Neural cell (in vitro differentiated cells): Measurements from ENCODE around the gene CHADL. TPM values are rescaled to one million over a fixed set of nuclear protein-coding genes. Genes with fewer than 3 reads are reported as not detected.

ENCODE experiments used
- H2AFZ ChIP-seq: fragments of 200-600, 300-800 bp; sonication (generic), shearing (Covaris generic); 2 replicates; pipeline ENCODE4 v1.6.0; 2014; ENCODE audit warnings: low read depth, mild to moderate bottlenecking, antibody characterized with exemption, low read length, moderate library complexity
- H3F3A ChIP-seq: fragments of 200-600 bp; shearing (Covaris generic); 2 replicates; pipeline ENCODE4 v1.6.1; 2016; ENCODE audit warnings: mild to moderate bottlenecking, moderate library complexity, mixed read lengths, antibody characterized with exemption, low read length; ENCODE audit not compliant: insufficient read depth, poor library complexity, severe bottlenecking
- H3K27ac ChIP-seq: fragments of 200-600, 300-800 bp; sonication (generic), shearing (Covaris generic); 2 replicates; pipeline ENCODE4 v1.5.1; 2014; ENCODE audit warnings: mild to moderate bottlenecking, low read length, moderate library complexity
- H3K27me3 ChIP-seq: fragments of 300-800, 200-600 bp; sonication (generic), shearing (Covaris generic); 2 replicates; pipeline ENCODE4 v1.6.0; 2014; ENCODE audit warnings: mild to moderate bottlenecking, low read depth, low read length, moderate library complexity; ENCODE audit not compliant: insufficient read depth
- H3K36me3 ChIP-seq: fragments of 300-800, 200-600 bp; sonication (generic), shearing (Covaris generic); 2 replicates; pipeline ENCODE4 v1.5.1; 2014; ENCODE audit warnings: mild to moderate bottlenecking, antibody characterized with exemption, low read length, moderate library complexity; ENCODE audit not compliant: insufficient read depth
- H3K4me2 ChIP-seq: fragments of 300-800, 200-600 bp; sonication (generic), shearing (Covaris generic); 2 replicates; pipeline ENCODE4 v1.6.0; 2014; ENCODE audit warnings: mild to moderate bottlenecking, low read length
- H3K4me3 ChIP-seq: fragments of 300-800, 200-600 bp; sonication (generic), shearing (Covaris generic); 2 replicates; pipeline ENCODE4 v1.5.1; 2014; ENCODE audit warnings: mild to moderate bottlenecking, low read length, moderate library complexity
- H3K79me2 ChIP-seq: fragments of 200-600 bp; shearing (Covaris generic); replicated peaks from 2 replicates; pipeline ENCODE4 v1.6.0; 2014; ENCODE audit warnings: mild to moderate bottlenecking, low read length, moderate library complexity; ENCODE audit not compliant: insufficient read depth
- H3K9ac ChIP-seq: fragments of 300-800, 200-600 bp; sonication (generic), shearing (Covaris generic); 2 replicates; pipeline ENCODE4 v1.6.1; 2016; ENCODE audit warnings: mild to moderate bottlenecking, low read length, mixed read lengths
- H3K9me2 ChIP-seq: fragments of 200-600 bp; shearing (Covaris generic); 2 replicates; pipeline ENCODE4 v1.6.1; 2016; ENCODE audit warnings: mild to moderate bottlenecking, low read length, mixed read lengths; ENCODE audit not compliant: insufficient read depth
- H3K9me3 ChIP-seq: fragments of 200-600, 300-800 bp; sonication (generic), shearing (Covaris generic); 2 replicates; pipeline ENCODE4 v1.6.1; 2016; ENCODE audit warnings: mild to moderate bottlenecking, mixed run types, low read length, moderate library complexity, mixed read lengths
- H4K20me1 ChIP-seq: fragments of 200-600 bp; shearing (Covaris generic); 2 replicates; pipeline ENCODE4 v1.6.1; 2016; ENCODE audit warnings: mild to moderate bottlenecking, mixed run types; ENCODE audit not compliant: insufficient read depth
- EP300 ChIP-seq: fragments of 450-650 bp; conservative IDR thresholded peaks from 2 replicates; pipeline ENCODE4 v1.6.1; 2014; ENCODE audit warnings: antibody characterized with exemption, mild to moderate bottlenecking, moderate library complexity; ENCODE audit not compliant: poor library complexity, severe bottlenecking
- EZH2 ChIP-seq: fragments of 200-600, 300-800 bp; shearing (Covaris generic), sonication (generic); IDR thresholded peaks from 2 replicates; pipeline ENCODE4 v1.6.1; 2014; ENCODE audit warnings: antibody characterized with exemption, low read length, borderline replicate concordance, mild to moderate bottlenecking; ENCODE audit not compliant: insufficient read depth, poor library complexity, severe bottlenecking
- MXI1 ChIP-seq: fragments of 450-650 bp; conservative IDR thresholded peaks from 2 replicates; pipeline ENCODE4 v1.6.1; 2014; ENCODE audit warnings: antibody characterized with exemption, mild to moderate bottlenecking; ENCODE audit not compliant: poor library complexity, severe bottlenecking
- POLR2AphosphoS5 ChIP-seq: IDR thresholded peaks from 2 replicates; pipeline ENCODE4 v1.6.1; 2012
- RAD21 ChIP-seq: fragments of 450-650 bp; conservative IDR thresholded peaks from 2 replicates; pipeline ENCODE4 v1.6.1; 2014; ENCODE audit warnings: antibody characterized with exemption, mild to moderate bottlenecking, moderate library complexity
- SMC3 ChIP-seq: fragments of 450-650 bp; conservative IDR thresholded peaks from 2 replicates; pipeline ENCODE4 v1.6.1; 2014; ENCODE audit warnings: antibody characterized with exemption, mild to moderate bottlenecking, moderate library complexity; ENCODE audit not compliant: poor library complexity
- TAF1 ChIP-seq: IDR thresholded peaks from 2 replicates; pipeline ENCODE4 v1.6.1; 2012; ENCODE audit warnings: low read depth
- polyA plus RNA-seq: library from polyadenylated mRNA; depleted of rRNA; stranded (reverse); fragments of >200 nt; gene quantifications from 2 replicates; pipeline ENCODE4 v1.2.3, GENCODE V29; 2014
- TF ChIP-seq, protein P1 (sequence below): fragments of 450-650 bp; IDR thresholded peaks from 2 replicates; pipeline ENCODE4 v1.5.1; 2014; ENCODE audit warnings: antibody characterized with exemption, mild to moderate bottlenecking, moderate library complexity; ENCODE audit not compliant: poor library complexity, severe bottlenecking
- TF ChIP-seq, protein P2 (sequence below): IDR thresholded peaks from 2 replicates; pipeline ENCODE4 v1.6.1; 2012; ENCODE audit warnings: borderline replicate concordance

The CHADL gene
- polyA plus RNA-seq, 1 donor from 2014 or later: 0.22 TPM

DNA sequence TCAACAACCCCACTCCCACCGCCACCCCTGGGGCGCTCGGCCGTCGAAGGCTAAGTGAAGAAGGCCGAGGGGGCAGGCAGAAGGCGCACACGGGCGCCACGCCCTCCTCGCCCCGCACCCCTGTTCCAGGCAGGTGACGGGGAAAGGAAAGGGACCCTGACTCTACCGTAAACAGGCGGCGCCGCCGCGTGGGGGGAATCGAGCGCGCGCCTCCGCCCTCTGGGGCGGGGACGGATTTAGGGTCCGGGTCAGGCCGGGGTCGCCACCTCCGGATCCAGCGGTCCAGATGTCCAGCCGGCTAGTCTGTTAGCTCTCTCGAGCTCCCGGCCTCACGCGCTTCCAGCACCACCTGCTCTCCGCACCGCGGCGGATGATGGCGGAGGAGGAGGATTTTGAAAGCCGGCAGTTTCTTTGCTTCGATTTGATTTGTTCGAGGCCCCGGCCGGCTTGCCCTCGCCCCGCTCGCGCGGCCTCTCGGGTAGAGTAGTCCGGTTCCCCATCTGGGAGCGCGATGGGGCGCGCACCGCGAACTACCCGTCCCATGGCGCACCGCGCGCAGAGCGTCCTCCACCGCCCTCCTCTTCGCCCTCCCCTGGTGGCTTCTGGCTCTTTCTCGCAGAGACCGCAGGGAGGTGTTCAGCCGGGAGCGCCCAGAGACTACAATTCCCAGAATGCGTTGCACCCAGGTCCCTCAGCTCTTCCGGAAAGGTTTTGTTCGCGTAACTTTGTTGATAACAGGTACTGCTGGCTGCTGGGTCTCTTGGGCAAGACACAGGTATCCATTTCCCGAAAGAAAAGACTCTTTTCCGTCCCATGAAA is 45.3 kb upstream of the CHADL start, which contains the start of gene RANGAP1:
Gene RANGAP1 (minus strand): TSS at position 368 of the 819 bp plus-strand sequence. CDS start 5,143 bp downstream, outside the sequence.
- no peak for TF ChIP-seq EZH2
- peak; percentile 100 for TF ChIP-seq MXI1
- TF ChIP-seq POLR2AphosphoS5: peak; percentile 85
- peak; percentile 49 for TF ChIP-seq SMC3
- peak; percentile 23 for TF ChIP-seq EP300
- no peak for TF ChIP-seq TAF1
- TF ChIP-seq, protein P1, sequence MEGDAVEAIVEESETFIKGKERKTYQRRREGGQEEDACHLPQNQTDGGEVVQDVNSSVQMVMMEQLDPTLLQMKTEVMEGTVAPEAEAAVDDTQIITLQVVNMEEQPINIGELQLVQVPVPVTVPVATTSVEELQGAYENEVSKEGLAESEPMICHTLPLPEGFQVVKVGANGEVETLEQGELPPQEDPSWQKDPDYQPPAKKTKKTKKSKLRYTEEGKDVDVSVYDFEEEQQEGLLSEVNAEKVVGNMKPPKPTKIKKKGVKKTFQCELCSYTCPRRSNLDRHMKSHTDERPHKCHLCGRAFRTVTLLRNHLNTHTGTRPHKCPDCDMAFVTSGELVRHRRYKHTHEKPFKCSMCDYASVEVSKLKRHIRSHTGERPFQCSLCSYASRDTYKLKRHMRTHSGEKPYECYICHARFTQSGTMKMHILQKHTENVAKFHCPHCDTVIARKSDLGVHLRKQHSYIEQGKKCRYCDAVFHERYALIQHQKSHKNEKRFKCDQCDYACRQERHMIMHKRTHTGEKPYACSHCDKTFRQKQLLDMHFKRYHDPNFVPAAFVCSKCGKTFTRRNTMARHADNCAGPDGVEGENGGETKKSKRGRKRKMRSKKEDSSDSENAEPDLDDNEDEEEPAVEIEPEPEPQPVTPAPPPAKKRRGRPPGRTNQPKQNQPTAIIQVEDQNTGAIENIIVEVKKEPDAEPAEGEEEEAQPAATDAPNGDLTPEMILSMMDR: peak; percentile 59
- TF ChIP-seq, protein P2, sequence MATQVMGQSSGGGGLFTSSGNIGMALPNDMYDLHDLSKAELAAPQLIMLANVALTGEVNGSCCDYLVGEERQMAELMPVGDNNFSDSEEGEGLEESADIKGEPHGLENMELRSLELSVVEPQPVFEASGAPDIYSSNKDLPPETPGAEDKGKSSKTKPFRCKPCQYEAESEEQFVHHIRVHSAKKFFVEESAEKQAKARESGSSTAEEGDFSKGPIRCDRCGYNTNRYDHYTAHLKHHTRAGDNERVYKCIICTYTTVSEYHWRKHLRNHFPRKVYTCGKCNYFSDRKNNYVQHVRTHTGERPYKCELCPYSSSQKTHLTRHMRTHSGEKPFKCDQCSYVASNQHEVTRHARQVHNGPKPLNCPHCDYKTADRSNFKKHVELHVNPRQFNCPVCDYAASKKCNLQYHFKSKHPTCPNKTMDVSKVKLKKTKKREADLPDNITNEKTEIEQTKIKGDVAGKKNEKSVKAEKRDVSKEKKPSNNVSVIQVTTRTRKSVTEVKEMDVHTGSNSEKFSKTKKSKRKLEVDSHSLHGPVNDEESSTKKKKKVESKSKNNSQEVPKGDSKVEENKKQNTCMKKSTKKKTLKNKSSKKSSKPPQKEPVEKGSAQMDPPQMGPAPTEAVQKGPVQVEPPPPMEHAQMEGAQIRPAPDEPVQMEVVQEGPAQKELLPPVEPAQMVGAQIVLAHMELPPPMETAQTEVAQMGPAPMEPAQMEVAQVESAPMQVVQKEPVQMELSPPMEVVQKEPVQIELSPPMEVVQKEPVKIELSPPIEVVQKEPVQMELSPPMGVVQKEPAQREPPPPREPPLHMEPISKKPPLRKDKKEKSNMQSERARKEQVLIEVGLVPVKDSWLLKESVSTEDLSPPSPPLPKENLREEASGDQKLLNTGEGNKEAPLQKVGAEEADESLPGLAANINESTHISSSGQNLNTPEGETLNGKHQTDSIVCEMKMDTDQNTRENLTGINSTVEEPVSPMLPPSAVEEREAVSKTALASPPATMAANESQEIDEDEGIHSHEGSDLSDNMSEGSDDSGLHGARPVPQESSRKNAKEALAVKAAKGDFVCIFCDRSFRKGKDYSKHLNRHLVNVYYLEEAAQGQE: peak; percentile 38
- TF ChIP-seq RAD21: no peak

DNA sequence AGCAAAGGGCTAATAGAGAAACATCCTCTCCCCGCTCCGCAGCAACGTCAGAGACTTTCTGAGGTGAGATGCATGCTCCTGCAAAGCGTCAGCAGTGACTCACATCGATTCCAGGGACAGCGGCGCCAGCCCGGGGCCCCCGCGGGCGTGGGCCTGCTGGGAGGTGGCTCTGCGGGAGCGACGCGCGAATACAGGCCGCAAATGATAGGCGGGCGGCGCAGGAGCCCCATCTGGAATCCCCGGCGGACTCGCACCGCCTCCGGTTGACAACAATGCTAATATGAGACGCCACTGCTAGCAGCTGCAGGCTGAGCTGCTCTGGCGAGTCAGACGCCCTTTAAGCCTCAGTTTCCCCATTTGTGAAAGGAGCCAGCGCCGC is 44.7 kb upstream of the CHADL start:
- Histone ChIP-seq H3F3A (no peaks in the 10 kb centered on the region), H3K79me2 (peaks cover 11% of the 10 kb centered on the region), H2AFZ (peak overlapping the region; percentile 24), H4K20me1 (no peaks in the 10 kb centered on the region), H3K27me3 (no peaks in the 10 kb centered on the region), H3K27ac (peak overlapping the region; percentile 76), H3K9ac (peak overlapping the region; percentile 77), H3K9me3 (no peaks in the 10 kb centered on the region), H3K36me3 (no peaks in the 10 kb centered on the region), H3K4me2 (peak overlapping the region; percentile 76), H3K4me3 (peak overlapping the region; percentile 87), H3K9me2 (no peaks in the 10 kb centered on the region)
- TF ChIP-seq EP300: no peak
- no peak for TF ChIP-seq POLR2AphosphoS5
- no peak for TF ChIP-seq TAF1
- TF ChIP-seq, protein P1: no peak
- TF ChIP-seq, protein P2: no peak
- TF ChIP-seq MXI1: no peak
- TF ChIP-seq SMC3: no peak
- TF ChIP-seq RAD21: no peak

More for the DNA sequence above, 45.3 kb upstream of the CHADL start, which contains the start of gene RANGAP1:
- Histone ChIP-seq H3F3A (no peaks in the 10 kb centered on the region), H2AFZ (peak within 1 kb of the TSS; percentile 31), H3K9me3 (no peaks in the 10 kb centered on the region), H3K79me2 (peaks cover 11% of the 10 kb centered on the region), H4K20me1 (no peaks in the 10 kb centered on the region), H3K4me2 (peak within 1 kb of the TSS; percentile 76), H3K27me3 (no peaks in the 10 kb centered on the region), H3K36me3 (no peaks in the 10 kb centered on the region), H3K9ac (peak within 1 kb of the TSS; percentile 77), H3K27ac (peak within 1 kb of the TSS; percentile 76), H3K4me3 (peak within 1 kb of the TSS; percentile 87), H3K9me2 (no peaks in the 10 kb centered on the region)
